DMS153 treated with DMSO at 0.1 percent for 48 hours (cell line): ENCODE results near the gene LRRTM2.
"Not testable (repeated sequence)": the region's sequence is repeated elsewhere in the genome, so short reads cannot be mapped to it uniquely, and the experiment has no call there.

Source experiments
- DNase-seq: peaks from one replicate; lab custom pipeline; 2025; ENCODE audit not compliant: unreplicated experiment; lab: John Stamatoyannopoulos, UW

LRRTM2 gene

DNA sequence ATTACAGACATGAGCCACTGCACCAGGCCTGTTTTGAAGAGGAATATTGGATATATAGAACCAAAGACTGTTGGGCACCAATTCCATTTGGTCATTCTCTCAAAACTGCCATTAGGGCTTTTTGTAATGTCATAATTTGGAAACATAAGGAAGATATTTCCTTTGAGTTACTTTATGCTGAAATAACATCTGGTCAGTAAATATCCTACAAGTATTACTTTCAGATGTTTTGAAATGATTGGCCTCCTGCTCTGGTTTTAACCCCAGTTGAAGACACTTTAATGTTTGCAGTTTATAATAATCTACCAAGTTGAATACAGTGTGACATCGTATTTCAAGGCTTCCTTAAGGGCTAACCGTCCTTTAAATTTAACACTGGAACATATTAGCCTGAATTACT is 33.6 kb downstream of the LRRTM2 start:
- no peak for DNase-seq

DNA sequence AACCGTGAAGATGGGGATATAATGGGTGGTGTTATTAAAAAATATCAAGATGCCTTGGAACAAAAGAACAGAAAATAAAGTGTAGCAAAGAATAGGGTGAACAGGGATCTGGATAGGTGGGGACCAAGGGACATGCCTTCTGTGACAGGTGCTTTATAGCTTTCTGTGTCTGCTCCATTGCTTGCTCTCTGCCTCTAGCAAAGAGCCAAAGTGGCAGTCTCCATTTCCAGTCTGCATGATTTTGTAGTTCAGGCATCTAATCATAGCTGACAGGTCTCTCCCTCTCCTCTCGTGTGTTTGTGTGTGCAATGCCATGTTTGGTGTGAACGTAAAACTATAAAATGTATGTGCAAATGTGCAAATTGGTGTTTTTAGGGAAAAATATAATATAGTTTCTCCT is 35.0 kb downstream of the LRRTM2 start:
- DNase-seq: no peak

DNA sequence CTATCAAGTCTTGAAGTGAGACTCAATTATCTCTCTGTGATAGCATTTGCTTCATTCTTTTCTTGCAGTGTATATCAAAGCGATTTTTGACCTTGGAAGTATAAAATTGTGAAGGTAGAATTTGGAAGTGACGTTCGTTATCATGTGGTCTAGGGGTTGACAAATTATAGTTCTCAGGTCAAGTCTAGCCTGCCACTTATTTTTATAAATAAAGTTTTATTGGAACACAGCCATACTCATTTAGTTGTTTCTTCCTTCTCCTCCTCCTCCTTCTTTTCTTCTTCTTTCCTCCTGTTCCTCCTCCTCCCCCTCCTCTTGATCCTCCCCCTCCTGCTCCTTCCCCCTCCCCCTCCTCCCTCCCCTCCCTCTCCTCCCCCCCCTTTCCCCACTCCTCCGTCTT is 38.0 kb downstream of the LRRTM2 start:
- no peak for DNase-seq

DNA sequence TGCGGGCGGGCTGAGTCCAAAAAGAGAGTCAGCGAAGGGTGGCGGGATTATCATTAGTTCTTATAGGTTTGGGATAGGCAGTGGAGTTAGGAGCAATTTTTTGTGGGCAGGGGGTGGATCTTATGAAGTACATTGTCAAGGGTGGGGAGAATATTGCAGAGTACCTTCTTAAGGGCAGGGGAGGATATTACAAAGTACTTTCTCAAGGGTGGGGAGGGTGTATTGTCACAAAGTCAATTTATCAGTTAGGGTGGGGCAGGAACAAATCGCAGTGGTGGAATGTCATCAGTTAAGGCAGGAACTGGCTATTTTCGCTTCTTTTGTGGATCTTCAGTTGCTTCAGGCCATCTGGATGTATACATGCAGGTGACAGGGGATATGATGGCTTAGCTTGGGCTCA is 40.3 kb downstream of the LRRTM2 start:
- DNase-seq: not testable (repeated sequence)

DNA sequence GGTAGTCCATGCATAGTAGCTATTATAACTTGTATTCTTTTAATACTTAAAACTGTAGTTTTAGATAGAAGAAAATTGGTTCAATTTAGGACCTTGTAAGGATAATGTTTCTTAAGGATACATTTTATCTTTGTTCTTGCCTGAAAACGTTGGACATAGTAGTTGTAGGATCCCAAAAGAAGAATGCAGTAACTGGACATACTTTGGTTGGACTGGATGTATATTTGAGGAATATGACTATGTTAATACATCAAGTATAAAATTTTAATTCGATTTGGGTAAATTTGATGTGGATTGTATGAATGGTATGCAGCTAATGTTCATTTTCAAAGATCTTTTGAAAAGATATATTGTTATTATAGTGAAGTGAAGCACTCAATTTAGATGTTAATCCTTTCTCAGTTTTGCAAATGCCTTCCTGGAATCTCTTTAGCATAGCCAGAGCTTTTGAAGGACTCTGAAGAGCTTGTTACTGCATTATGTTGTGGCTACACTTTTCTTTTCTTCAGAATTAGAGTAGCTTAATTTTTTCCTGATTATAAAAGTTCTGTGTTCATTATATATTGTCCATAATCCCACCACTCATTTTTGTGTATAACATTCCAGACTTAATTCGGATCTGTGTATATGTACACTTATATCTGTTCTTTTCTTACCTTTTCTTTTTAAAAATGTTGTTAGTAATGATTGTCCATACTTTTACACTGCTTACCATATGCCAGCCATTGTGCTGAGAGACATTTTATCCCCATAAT is 41.2 kb downstream of the LRRTM2 start:
- no peak for DNase-seq

DNA sequence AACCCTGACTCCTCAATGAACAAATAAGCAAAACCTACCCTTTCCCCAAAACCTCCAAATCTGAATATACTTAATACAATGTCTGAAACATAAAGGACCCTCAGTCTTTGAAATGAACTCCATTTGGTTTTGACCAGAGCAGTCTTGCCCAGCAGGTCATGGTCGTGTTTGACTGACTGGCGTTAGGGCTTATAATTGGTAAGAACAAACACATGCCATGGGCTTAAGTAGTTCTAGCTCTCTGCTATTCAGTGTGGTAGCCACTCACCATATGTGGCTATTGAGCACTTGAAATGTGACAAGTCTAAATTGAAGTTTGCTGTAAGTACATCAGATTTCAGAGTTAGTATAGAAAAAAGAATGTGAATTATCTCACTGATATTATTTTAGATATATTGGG is 42.1 kb downstream of the LRRTM2 start:
- no peak for DNase-seq

DNA sequence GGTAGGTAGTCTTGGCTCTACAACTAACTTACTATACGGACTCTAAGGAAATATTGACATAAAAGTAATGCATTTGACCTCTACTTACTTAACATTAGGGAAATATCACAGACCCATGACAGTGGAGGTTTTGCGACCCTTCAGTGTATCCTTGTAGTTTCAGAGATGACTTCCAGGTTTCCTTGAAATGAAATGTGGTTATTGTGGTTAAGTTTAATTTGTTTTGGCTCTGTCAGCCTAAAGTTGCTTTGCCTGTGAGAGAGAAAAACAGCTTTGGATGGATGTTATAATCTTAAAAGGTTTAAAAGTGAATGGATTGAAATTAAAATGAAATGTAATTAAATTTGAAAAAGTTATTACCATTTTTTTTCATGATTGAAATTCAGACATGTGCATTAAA is 42.9 kb downstream of the LRRTM2 start:
- DNase-seq: no peak

DNA sequence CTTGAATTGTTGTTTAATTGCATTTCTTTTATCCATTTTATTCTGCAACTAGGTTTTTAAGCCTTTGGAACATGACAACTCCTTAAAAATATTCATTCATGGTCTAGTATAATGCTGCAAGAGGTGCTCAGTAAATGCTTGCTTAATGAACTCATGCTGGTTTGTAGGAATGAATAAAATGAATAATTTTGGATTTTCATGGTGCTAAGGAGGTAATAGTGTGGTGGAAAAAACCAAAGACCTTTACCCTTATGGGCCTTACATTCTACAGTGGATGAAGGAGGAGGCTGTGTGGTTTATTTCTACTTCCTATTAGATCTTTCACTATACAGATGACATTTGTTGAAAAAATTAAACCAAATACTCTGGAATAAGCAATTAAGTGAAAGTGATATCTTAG is 43.4 kb downstream of the LRRTM2 start:
- DNase-seq: no peak

DNA sequence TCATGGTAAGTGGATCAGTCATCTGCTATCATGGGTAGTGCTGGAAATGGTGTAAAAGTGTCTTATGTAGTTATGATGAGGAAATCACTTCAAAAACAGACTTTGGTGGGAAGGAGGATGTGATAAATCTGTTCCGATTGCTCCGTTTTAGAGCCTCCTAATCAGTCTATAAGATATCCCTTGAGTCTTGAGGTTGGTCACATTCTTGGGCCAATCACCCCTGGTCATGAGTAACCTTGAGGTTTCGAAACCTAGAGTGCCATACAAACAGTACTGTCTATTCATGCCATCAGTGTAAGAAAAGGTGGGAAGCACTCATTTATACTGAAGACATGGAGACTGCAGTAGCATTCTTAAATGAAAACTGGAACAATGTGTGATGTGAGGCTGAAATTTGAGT is 45.8 kb downstream of the LRRTM2 start:
- no peak for DNase-seq

DNA sequence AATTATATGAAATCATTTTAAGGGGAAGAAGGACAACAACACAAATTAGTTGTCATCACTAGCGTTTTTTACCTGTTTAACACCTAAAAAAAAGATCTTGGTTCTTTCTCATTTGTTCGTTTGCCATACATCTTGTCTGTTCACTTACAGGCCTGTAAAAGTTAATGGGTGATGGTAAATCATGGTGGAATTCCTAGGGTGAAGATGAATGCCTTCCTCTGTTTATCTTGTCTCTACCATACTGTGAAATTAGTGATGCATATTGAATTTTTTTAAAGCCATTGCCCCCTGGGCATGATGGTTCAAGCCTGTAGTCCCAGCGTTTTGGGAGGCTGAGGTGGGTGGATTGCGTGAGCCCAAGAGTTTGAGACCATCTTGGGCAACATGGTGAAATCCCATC is 46.6 kb downstream of the LRRTM2 start:
- DNase-seq: no peak

DNA sequence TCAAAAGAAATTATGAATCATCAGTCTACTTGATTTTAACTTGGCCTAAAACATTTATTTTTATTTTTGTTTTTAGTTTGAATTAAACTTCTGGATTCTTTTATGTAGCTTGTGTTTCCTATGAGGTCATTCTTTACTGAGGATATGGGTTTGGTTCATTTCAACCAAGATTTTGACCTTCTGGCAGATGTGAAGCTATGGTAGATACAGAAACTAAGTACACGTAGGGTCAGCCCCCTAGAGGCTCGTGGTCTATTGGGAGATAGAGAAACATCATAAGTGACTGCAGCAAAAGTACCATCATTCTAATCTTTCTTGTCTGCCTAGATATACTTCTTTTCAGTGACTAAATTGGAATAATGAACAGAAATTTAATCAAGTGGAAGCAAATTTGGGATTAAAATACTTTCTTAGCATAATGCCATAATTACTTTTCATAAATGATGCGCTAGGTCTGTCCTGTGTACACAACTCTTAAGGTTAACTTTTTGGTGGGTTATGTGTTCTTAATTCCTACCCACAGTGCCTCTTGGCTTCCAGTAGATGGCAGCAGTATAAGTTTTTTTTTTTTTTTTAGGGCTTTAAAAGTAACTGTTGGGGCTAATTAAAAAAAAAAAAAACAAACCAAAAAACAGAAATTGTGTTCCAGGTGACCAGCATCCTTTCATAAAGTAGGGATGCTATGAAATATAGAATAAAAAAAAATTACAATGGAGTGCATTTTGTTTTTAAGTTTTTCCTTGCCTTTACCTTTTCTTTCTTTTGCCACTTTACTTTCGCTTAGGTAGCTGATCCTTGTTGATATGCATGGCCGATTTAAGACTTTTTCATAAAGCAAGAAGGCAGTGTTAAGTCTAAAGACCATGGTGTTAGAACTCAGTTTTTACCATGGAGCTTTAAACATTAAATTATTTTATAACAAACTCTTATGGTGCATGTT is 49.9 kb downstream of the LRRTM2 start:
- no peak for DNase-seq

DNA sequence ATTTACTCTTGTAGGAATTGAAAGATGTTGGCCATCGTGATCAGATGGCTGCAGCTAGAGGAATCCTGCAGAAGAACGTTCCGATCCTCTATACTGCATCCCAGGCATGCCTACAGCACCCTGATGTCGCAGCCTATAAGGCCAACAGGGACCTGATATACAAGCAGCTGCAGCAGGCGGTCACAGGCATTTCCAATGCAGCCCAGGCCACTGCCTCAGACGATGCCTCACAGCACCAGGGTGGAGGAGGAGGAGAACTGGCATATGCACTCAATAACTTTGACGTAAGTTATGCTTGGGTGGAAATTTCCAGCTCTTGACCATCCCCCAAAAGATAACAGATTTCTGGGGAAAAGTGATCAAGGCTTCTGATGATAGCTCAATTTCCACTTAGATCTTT is 50.6 kb downstream of the LRRTM2 start:
- DNase-seq: no peak

DNA sequence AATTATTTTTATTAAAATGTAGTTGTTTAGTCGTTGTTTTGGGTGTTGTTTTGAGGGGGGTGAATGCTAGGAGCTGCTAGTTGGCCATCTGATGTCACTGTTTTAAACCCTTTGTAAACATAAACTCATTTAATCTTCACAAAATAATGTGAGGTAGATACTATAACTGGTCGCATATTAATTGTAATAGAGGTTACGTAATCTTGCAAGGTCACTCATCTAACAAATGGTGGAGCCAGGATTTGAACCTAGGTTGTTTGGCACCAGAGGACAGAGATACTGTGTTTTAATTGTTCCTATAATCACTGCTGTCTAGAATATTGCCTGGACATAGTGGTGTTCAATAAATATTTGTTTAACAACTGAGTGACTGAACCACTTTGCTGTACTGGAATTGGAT is 54.4 kb downstream of the LRRTM2 start:
- no peak for DNase-seq

DNA sequence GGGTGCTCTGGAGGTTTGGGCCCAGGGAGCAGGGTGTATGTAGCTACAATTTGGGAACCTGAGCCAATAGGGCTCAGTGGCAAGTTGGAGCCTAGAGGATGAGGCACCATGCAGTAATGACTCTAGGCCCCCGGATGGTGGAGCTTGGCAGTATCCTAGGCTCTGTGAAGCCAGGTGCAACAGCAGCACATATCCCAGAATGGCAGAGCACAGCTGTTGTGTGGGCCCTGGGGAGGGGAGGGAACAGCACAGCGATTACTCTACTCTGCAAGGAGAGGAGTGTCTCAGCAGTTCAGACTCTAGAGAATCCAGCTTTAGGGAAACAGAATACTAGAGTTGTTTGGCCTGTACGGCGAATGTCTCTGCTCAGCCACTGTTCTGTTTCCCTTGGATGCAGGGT is 56.1 kb downstream of the LRRTM2 start:
- no peak for DNase-seq
